HepG2 (cell line): Measurements from ENCODE around the gene APC2. TPM values are rescaled to one million over a fixed set of nuclear protein-coding genes. Genes with fewer than 3 reads are reported as not detected.
A peak's percentile ranks its signal among the peaks of the same experiment; 100 is the strongest.

ENCODE experiments used
- ARID5B ChIP-seq: IDR thresholded peaks from 2 replicates; pipeline ENCODE4 v1.4.0; 2020; ENCODE audit warnings: mild to moderate bottlenecking, missing genetic modification reagents
- CC2D1A ChIP-seq: sonication (generic); formaldehyde crosslinking; IDR thresholded peaks from 2 replicates; pipeline ENCODE4 v1.8.1; 2023; ENCODE audit warnings: mild to moderate bottlenecking, missing genetic modification reagents
- FOSL1 ChIP-seq: sonication (generic); formaldehyde crosslinking; IDR thresholded peaks from 2 replicates; pipeline ENCODE4 v1.9.0; 2021; ENCODE audit warnings: missing genetic modification reagents, borderline replicate concordance
- MAZ ChIP-seq, 2 experiments: sonication (generic) in 1 of 2; formaldehyde crosslinking in 1 of 2; IDR thresholded peaks; 2 replicates each; pipeline versions ENCODE4 v1.5.0 to v1.6.1; 2012 to 2020; ENCODE audit warnings: low read depth in 2 of 2, mild to moderate bottlenecking in 2 of 2, borderline replicate concordance in 1 of 2, improper control_type of control experiment in 1 of 2, low read length in 1 of 2, missing genetic modification reagents in 1 of 2, moderate library complexity in 1 of 2
- SIX4 ChIP-seq: sonication (generic); formaldehyde crosslinking; IDR thresholded peaks from 2 replicates; pipeline ENCODE4 v1.4.0; 2020; ENCODE audit warnings: missing genetic modification reagents
- TERF1 ChIP-seq: sonication (generic); formaldehyde crosslinking; IDR thresholded peaks from 2 replicates; pipeline ENCODE4 v1.8.0; 2022; ENCODE audit warnings: mild to moderate bottlenecking, missing genetic modification reagents, moderate library complexity
- ZBTB49 ChIP-seq: sonication (generic); formaldehyde crosslinking; IDR thresholded peaks from 2 replicates; pipeline ENCODE4 v1.4.0; 2020; ENCODE audit warnings: missing genetic modification reagents, borderline replicate concordance
- ZNF550 ChIP-seq: sonication (generic); formaldehyde crosslinking; IDR thresholded peaks from 2 replicates; pipeline ENCODE4 v1.4.0; 2020; ENCODE audit warnings: mild to moderate bottlenecking, missing genetic modification reagents, borderline replicate concordance
- ZNF562 ChIP-seq: sonication (generic); formaldehyde crosslinking; IDR thresholded peaks from 2 replicates; pipeline ENCODE4 v1.8.0; 2022; ENCODE audit warnings: missing genetic modification reagents, borderline replicate concordance
- ZNF790 ChIP-seq: sonication (generic); formaldehyde crosslinking; IDR thresholded peaks from 2 replicates; pipeline ENCODE4 v1.8.0; 2022; ENCODE audit warnings: missing genetic modification reagents, mild to moderate bottlenecking, borderline replicate concordance
- ZSCAN25 ChIP-seq: sonication (generic); formaldehyde crosslinking; IDR thresholded peaks from 2 replicates; pipeline ENCODE4 v1.8.0; 2022; ENCODE audit warnings: mild to moderate bottlenecking, missing genetic modification reagents
- ZUFSP ChIP-seq: sonication (generic); formaldehyde crosslinking; IDR thresholded peaks from 2 replicates; pipeline ENCODE4 v1.9.0; 2021; ENCODE audit warnings: missing genetic modification reagents, mild to moderate bottlenecking, borderline replicate concordance
- polyA plus RNA-seq, 8 experiments: library from polyadenylated mRNA; depleted of rRNA in 3 of 8; stranded (reverse) in 7 of 8; unstranded in 1 of 8; fragments of >200 nt; fragmentation: Illumina TruSeq in 4 of 8; extraction: Trizol in 4 of 8; gene quantifications; 2 replicates each; pipeline versions ENCODE4 v1.2.1 to v1.2.3, GENCODE V29; 2011 to 2016; ENCODE audit warnings: low read depth in 4 of 8, missing spikeins in 1 of 8, mixed read lengths in 1 of 8; ENCODE audit not compliant: insufficient read depth in 1 of 8
- total RNA-seq, 5 experiments: library from RNA; depleted of rRNA; stranded (reverse); fragments of >200 nt; fragmentation: Illumina TruSeq; extraction: Trizol; gene quantifications; 2 replicates each; pipeline ENCODE4 v1.2.3, GENCODE V29; 2016; ENCODE audit warnings: low read depth in 1 of 5
- TF ChIP-seq, protein P1 (sequence below): sonication (generic); formaldehyde crosslinking; IDR thresholded peaks from 2 replicates; pipeline ENCODE4 v1.9.0; 2022; ENCODE audit warnings: missing genetic modification reagents, mild to moderate bottlenecking, borderline replicate concordance
- TF ChIP-seq, protein P2 (sequence below): IDR thresholded peaks from 2 replicates; pipeline ENCODE4 v1.6.1; 2016; ENCODE audit warnings: missing compliant biosample characterization, missing genetic modification reagents, borderline replicate concordance

APC2 gene
- total and polyA plus RNA-seq, 2 of the 13 experiments (the other 11 are each of a cell fraction or from before 2014, with no cell fraction given) = 0.08 to 0.22 TPM

DNA sequence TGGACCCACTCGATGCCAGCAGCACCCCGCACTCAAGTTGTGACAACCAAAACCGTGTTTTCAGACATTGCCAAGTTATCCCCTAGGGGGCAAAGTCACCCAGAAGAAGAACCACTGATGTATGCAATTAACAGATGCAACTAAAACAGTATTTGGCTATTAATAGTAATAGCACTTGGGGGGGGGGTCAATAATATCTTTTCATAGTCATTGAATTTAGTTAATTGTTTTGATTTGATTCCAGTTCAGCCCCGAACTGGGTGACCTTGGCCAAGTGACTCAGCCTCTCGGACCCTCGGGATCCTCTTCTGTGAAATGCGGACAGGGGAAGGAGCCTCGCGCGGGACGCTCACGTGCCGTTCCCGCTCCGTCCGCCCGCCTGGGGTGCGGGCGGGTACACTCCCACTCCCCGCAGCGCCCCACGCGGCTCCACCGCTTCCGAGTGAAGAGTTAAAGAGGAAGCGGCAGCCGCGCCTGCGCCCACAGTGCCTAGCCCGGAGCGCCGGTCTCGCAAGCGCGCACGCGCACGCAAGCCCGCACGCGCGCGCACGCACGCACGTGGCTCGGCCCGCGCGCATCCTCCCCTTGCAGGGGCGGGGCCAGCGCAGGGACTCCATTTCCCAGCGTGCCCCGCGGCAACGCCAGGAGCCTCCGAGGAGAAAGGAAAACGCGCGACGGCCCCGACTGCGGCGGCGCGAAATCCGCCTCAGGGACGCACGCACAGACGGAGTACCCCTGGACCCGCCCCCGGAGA lies 43.0 kb upstream of the APC2 start (continued):
- TF ChIP-seq, protein P1, sequence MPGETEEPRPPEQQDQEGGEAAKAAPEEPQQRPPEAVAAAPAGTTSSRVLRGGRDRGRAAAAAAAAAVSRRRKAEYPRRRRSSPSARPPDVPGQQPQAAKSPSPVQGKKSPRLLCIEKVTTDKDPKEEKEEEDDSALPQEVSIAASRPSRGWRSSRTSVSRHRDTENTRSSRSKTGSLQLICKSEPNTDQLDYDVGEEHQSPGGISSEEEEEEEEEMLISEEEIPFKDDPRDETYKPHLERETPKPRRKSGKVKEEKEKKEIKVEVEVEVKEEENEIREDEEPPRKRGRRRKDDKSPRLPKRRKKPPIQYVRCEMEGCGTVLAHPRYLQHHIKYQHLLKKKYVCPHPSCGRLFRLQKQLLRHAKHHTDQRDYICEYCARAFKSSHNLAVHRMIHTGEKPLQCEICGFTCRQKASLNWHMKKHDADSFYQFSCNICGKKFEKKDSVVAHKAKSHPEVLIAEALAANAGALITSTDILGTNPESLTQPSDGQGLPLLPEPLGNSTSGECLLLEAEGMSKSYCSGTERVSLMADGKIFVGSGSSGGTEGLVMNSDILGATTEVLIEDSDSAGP (CRISPR knock-in tag) = peak; percentile 74
- TF ChIP-seq ZSCAN25 (0 out of 2 replicates have a peak, but pooled peaks have one; percentile 13), ZNF550 (CRISPR knock-in tag) (no peak), ZNF790 (no peak), FOSL1 (CRISPR knock-in tag) (0 out of 2 replicates have a peak, but pooled peaks have one; percentile 21), TERF1 (no peak), ZUFSP (CRISPR knock-in tag) (no peak), MAZ (IDR thresholded peaks at IDR 0.05; ENCODE audit: borderline replicate concordance, low read depth, low read length) (peak; percentile 63), MAZ (CRISPR knock-in tag; IDR thresholded peaks at IDR 0.05; ENCODE audit: low read depth) (0 out of 2 replicates have a peak, but pooled peaks have one; percentile 28), CC2D1A (no peak), ZNF562 (CRISPR knock-in tag) (no peak), ARID5B (peak; percentile 14; the same call in 1 of the 2 replicates), SIX4 (CRISPR knock-in tag) (no peak), ZBTB49 (CRISPR knock-in tag) (no peak)
- TF ChIP-seq, protein P2, sequence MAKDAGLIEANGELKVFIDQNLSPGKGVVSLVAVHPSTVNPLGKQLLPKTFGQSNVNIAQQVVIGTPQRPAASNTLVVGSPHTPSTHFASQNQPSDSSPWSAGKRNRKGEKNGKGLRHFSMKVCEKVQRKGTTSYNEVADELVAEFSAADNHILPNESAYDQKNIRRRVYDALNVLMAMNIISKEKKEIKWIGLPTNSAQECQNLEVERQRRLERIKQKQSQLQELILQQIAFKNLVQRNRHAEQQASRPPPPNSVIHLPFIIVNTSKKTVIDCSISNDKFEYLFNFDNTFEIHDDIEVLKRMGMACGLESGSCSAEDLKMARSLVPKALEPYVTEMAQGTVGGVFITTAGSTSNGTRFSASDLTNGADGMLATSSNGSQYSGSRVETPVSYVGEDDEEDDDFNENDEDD (CRISPR knock-in tag) = peak; percentile 54; the same call in 1 of the 2 replicates
